ENCODE results near the gene UCP2.
A peak's percentile ranks its signal among the peaks of the same experiment; 100 is the strongest.
"Not testable (repeated sequence)": the region's sequence is repeated elsewhere in the genome, so short reads cannot be mapped to it uniquely, and the experiment has no call there.

Gene UCP2

GRCh38 chr11:73990730-73991129 is 8.1 kb upstream of the UCP2 start:
- Histone ChIP-seq H3K27ac (ENCODE audit: low read depth, low read length) (no peak overlapping the region), H3K36me3 (ENCODE audit: control insufficient read depth, insufficient read depth, low read length) (no peaks in the 10 kb centered on the region), H3K56ac (ENCODE audit: low read length) (no peak overlapping the region), H3K23ac (ENCODE audit: low read length) (no peak overlapping the region), H3K27me3 (ENCODE audit: insufficient read depth, low read length, poor library complexity) (no peaks in the 10 kb centered on the region), H3K9ac (ENCODE audit: low read length) (no peak overlapping the region), H4K5ac (ENCODE audit: low read length) (no peak overlapping the region), H3K79me2 (ENCODE audit: control insufficient read depth, insufficient read depth, low read length) (no peaks in the 10 kb centered on the region), H2AK5ac (ENCODE audit: low read length) (no peak overlapping the region), H2BK120ac (ENCODE audit: low read depth, low read length) (no peak overlapping the region), H3K18ac (ENCODE audit: low read length) (no peak overlapping the region), H3K4me1 (ENCODE audit: control insufficient read depth, low read depth, low read length) (no peaks in the 10 kb centered on the region), H2BK5ac (ENCODE audit: low read length) (no peak overlapping the region), H3K4ac (ENCODE audit: low read depth, low read length) (no peak overlapping the region), H3K79me1 (ENCODE audit: low read length) (no peaks in the 10 kb centered on the region), H3K4me3 (ENCODE audit: low read length) (no peak overlapping the region), H3K4me2 (ENCODE audit: low read length) (no peak overlapping the region), H2BK15ac (replicated peaks; ENCODE audit: low read depth) (no peak overlapping the region), H4K8ac (ENCODE audit: low read depth, low read length) (no peak overlapping the region)
- WGBS (ENCODE audit: extremely low coverage, insufficient coverage, low lambda C conversion rate), result no CpG with 5 or more reads among the region's 2 CpGs
- DNase-seq, result no peak

- Histone ChIP-seq H3K27me3 (ENCODE audit: insufficient read depth, low read length, poor library complexity) (no peaks in the 10 kb centered on the region), H3K4ac (ENCODE audit: low read depth, low read length) (no peak overlapping the region), H3K56ac (ENCODE audit: low read length) (no peak overlapping the region), H4K8ac (ENCODE audit: low read depth, low read length) (no peak overlapping the region), H3K4me1 (ENCODE audit: control insufficient read depth, low read depth, low read length) (no peaks in the 10 kb centered on the region), H3K36me3 (ENCODE audit: control insufficient read depth, insufficient read depth, low read length) (no peaks in the 10 kb centered on the region), H3K18ac (ENCODE audit: low read length) (no peak overlapping the region), H3K23ac (ENCODE audit: low read length) (no peak overlapping the region), H2BK5ac (ENCODE audit: low read length) (no peak overlapping the region), H3K27ac (ENCODE audit: low read depth, low read length) (no peak overlapping the region), H3K79me1 (ENCODE audit: low read length) (no peaks in the 10 kb centered on the region), H3K4me3 (ENCODE audit: low read length) (no peak overlapping the region), H3K9ac (ENCODE audit: low read length) (no peak overlapping the region), H4K5ac (ENCODE audit: low read length) (no peak overlapping the region), H3K4me2 (ENCODE audit: low read length) (no peak overlapping the region), H2BK15ac (replicated peaks; ENCODE audit: low read depth) (no peak overlapping the region), H3K79me2 (ENCODE audit: control insufficient read depth, insufficient read depth, low read length) (no peaks in the 10 kb centered on the region), H2BK120ac (ENCODE audit: low read depth, low read length) (no peak overlapping the region), H2AK5ac (ENCODE audit: low read length) (no peak overlapping the region)
- DNase-seq, result no peak
- WGBS (ENCODE audit: extremely low coverage, insufficient coverage, low lambda C conversion rate), result 100% methylated on average over 2 of the region's 6 CpGs
Observed at GRCh38 chr11:73989156-73989555, 6.5 kb upstream of the UCP2 start.

- Histone ChIP-seq H3K27ac (ENCODE audit: low read depth, low read length) (no peak overlapping the region), H4K8ac (ENCODE audit: low read depth, low read length) (no peak overlapping the region), H4K5ac (ENCODE audit: low read length) (no peak overlapping the region), H2BK15ac (replicated peaks; ENCODE audit: low read depth) (no peak overlapping the region), H2BK120ac (ENCODE audit: low read depth, low read length) (no peak overlapping the region), H2AK5ac (ENCODE audit: low read length) (no peak overlapping the region), H3K4me3 (ENCODE audit: low read length) (no peak overlapping the region), H3K56ac (ENCODE audit: low read length) (no peak overlapping the region), H3K18ac (ENCODE audit: low read length) (no peak overlapping the region), H3K4ac (ENCODE audit: low read depth, low read length) (no peak overlapping the region), H3K9ac (ENCODE audit: low read length) (no peak overlapping the region), H3K36me3 (ENCODE audit: control insufficient read depth, insufficient read depth, low read length) (no peaks in the 10 kb centered on the region), H3K4me1 (ENCODE audit: control insufficient read depth, low read depth, low read length) (peaks cover 3% of the 10 kb centered on the region), H3K79me2 (ENCODE audit: control insufficient read depth, insufficient read depth, low read length) (no peaks in the 10 kb centered on the region), H3K79me1 (ENCODE audit: low read length) (no peaks in the 10 kb centered on the region), H3K4me2 (ENCODE audit: low read length) (no peak overlapping the region), H3K23ac (ENCODE audit: low read length) (no peak overlapping the region), H2BK5ac (ENCODE audit: low read length) (no peak overlapping the region), H3K27me3 (ENCODE audit: insufficient read depth, low read length, poor library complexity) (no peaks in the 10 kb centered on the region)
- WGBS (ENCODE audit: extremely low coverage, insufficient coverage, low lambda C conversion rate), result no CpG with 5 or more reads among the region's 7 CpGs
- DNase-seq, result no peak
Observed at GRCh38 chr11:73988227-73988626, 5.6 kb upstream of the UCP2 start.

GRCh38 chr11:73985661-73986060 is 3.0 kb upstream of the UCP2 start:
- H3K23ac ChIP-seq (ENCODE audit: low read length); H3K56ac ChIP-seq (ENCODE audit: low read length); H2BK120ac ChIP-seq (ENCODE audit: low read depth, low read length); H3K27me3 ChIP-seq (ENCODE audit: insufficient read depth, low read length, poor library complexity); H2BK15ac ChIP-seq (replicated peaks; ENCODE audit: low read depth); H3K27ac ChIP-seq (ENCODE audit: low read depth, low read length); H3K79me1 ChIP-seq (ENCODE audit: low read length); H2AK5ac ChIP-seq (ENCODE audit: low read length); H3K4ac ChIP-seq (ENCODE audit: low read depth, low read length); H4K8ac ChIP-seq (ENCODE audit: low read depth, low read length); H3K18ac ChIP-seq (ENCODE audit: low read length); H3K4me2 ChIP-seq (ENCODE audit: low read length); DNase-seq; H3K4me1 ChIP-seq (ENCODE audit: control insufficient read depth, low read depth, low read length); H3K79me2 ChIP-seq (ENCODE audit: control insufficient read depth, insufficient read depth, low read length); H2BK5ac ChIP-seq (ENCODE audit: low read length); H4K5ac ChIP-seq (ENCODE audit: low read length); H3K36me3 ChIP-seq (ENCODE audit: control insufficient read depth, insufficient read depth, low read length); H3K9ac ChIP-seq (ENCODE audit: low read length); H3K4me3 ChIP-seq (ENCODE audit: low read length): not testable (repeated sequence)
- WGBS (ENCODE audit: extremely low coverage, insufficient coverage, low lambda C conversion rate), result no CpG with 5 or more reads among the region's 4 CpGs

- H3K56ac ChIP-seq (ENCODE audit: low read length), result peak overlapping the region; percentile 91
- H4K8ac ChIP-seq (ENCODE audit: low read depth, low read length), result no peak overlapping the region
- no peak overlapping the region for H2BK5ac ChIP-seq (ENCODE audit: low read length)
- H3K4me1 ChIP-seq (ENCODE audit: control insufficient read depth, low read depth, low read length), result peaks cover 16% of the 10 kb centered on the region
- no peak overlapping the region for H4K5ac ChIP-seq (ENCODE audit: low read length)
- no peak for DNase-seq
- peak overlapping the region; percentile 37 for H3K4me2 ChIP-seq (ENCODE audit: low read length)
- H3K79me1 ChIP-seq (ENCODE audit: low read length), result peaks cover 10% of the 10 kb centered on the region
- H3K79me2 ChIP-seq (ENCODE audit: control insufficient read depth, insufficient read depth, low read length), result peaks cover 7% of the 10 kb centered on the region
- H2BK15ac ChIP-seq (replicated peaks; ENCODE audit: low read depth), result no peak overlapping the region
- peaks cover 3% of the 10 kb centered on the region for H3K36me3 ChIP-seq (ENCODE audit: control insufficient read depth, insufficient read depth, low read length)
- peak overlapping the region; percentile 70 for H3K9ac ChIP-seq (ENCODE audit: low read length)
- no peak overlapping the region for H3K4ac ChIP-seq (ENCODE audit: low read depth, low read length)
- H2BK120ac ChIP-seq (ENCODE audit: low read depth, low read length), result no peak overlapping the region
- peak overlapping the region; percentile 3 for H3K27ac ChIP-seq (ENCODE audit: low read depth, low read length)
- H3K23ac ChIP-seq (ENCODE audit: low read length), result no peak overlapping the region
- no peak overlapping the region for H2AK5ac ChIP-seq (ENCODE audit: low read length)
- no peak overlapping the region for H3K4me3 ChIP-seq (ENCODE audit: low read length)
- no peaks in the 10 kb centered on the region for H3K27me3 ChIP-seq (ENCODE audit: insufficient read depth, low read length, poor library complexity)
- WGBS (ENCODE audit: extremely low coverage, insufficient coverage, low lambda C conversion rate), result no CpG with 5 or more reads among the region's 18 CpGs
- H3K18ac ChIP-seq (ENCODE audit: low read length), result no peak overlapping the region
Observed at GRCh38 chr11:73983741-73984538, 1.3 kb upstream of the UCP2 start.
